ENCODE measurements around the gene SASS6.
A peak's percentile ranks its signal among the peaks of the same experiment; 100 is the strongest.
"Not testable (repeated sequence)": the region's sequence is repeated elsewhere in the genome, so short reads cannot be mapped to it uniquely, and the experiment has no call there.

The SASS6 gene

DNA sequence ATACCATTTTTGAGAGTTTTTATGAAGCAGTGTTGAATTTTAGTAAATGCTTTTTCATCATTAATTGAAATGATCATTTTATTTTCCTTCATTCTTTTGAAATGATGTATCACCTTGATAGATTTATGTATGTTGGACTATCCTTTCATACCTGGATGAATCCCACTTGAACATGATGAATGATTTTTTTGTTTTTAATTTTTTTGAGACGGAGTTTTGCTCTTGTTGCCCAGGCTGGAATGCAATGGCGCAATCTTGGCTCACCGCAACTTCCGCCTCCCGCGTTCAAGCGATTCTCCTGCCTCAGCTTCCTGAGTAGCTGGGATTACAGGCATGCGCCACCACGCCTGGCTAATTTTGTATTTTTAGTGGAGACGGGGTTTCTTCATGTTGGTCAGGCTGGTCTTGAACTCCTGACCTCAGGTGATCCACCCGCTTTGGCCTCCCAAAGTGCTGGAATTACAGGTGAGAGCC is 85.5 kb downstream of the SASS6 start:
- DNase-seq (ENCODE audit: low read depth in 2 of 2), result not testable (repeated sequence)

DNA sequence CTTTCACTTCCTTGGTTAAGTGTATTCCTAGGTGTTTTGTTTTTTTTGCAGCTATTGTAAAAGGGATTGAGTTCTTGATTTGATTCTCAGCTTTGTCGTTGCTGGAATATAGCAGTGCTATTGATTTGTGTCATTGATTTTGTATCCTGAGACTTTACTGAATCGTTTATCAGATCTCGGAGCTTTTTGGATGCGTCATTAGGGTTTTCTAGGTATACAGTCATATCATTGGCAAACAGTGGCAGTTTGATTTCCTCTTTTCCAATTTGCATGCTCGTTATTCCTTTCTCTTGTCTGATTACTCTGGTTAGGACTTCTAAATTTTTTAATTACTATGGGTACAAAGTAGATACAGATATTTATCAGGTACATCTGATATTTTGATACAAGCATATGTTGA is 87.5 kb downstream of the SASS6 start:
- DNase-seq (ENCODE audit: low read depth in 2 of 2), result no peak

DNA sequence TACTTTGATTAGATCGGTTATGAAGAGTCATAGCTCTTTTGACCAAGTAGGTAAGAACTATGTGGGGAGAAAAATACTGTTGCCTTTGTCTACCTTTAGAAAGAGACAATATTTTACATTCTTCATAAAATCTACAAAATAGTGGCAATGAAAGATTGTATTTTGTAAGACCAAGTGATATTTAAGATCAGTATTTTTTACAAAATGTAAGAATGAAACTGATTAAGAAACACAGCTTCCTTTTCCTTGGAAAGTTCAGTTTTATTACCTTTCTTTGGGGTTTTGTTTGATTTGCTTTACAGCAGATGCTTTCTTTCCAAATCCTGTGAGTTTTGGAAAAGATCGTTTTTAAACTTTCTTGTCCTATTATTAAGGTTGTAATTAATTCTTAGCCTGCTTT is 93.1 kb downstream of the SASS6 start:
- no peak for DNase-seq (ENCODE audit: low read depth in 2 of 2)

DNA sequence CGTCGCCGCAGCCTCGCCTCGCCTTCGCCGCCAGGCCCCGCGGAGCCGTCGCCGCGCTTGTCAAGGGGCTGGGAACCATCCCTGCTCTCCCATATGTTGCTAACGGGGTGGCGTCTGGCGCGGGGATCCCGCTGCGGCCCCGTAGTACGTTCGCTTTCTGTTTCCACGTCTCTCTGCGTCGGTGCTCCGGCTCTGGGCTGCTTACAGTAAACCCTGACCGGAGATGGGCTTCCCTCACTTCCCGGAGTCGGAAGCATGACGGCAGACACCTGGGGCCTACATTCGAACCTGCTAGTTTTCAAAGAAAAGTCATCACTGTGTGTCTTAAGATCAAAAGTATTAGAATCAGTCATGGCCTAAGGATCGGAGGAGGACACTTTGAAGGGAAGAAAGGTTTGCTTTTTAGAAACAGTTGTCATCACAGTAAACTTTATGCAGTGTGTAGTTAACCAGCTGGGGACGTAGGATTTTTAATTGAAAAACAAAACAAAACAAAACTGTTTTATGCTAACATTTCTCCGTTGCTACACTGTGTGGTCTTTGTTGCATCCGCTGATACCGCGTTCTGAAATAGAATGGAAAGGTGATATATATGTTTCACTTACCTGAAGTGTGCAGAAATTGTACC is 94.0 kb downstream of the SASS6 start:
- DNase-seq (ENCODE audit: low read depth in 2 of 2), result peak; percentile 38 to 44

GRCh38 chr1:100037927-100038659 is 94.6 kb downstream of the SASS6 start:
- DNase-seq (ENCODE audit: low read depth in 2 of 2), result peak; percentile 78 to 82

DNA sequence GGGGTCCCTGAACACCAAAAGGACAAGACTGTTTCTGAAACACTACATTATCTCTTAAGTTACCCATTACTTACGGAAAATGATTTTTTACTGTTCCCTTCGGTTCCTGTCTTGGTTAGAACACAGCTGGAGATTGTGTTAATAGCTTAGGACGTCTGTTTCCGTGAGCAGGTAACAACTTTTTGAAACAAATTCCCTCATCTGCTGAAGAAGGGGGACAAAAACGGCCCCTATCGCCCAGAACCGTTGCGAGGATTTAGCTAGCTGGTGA is 95.1 kb downstream of the SASS6 start:
- no peak for DNase-seq (ENCODE audit: low read depth in 2 of 2)

DNA sequence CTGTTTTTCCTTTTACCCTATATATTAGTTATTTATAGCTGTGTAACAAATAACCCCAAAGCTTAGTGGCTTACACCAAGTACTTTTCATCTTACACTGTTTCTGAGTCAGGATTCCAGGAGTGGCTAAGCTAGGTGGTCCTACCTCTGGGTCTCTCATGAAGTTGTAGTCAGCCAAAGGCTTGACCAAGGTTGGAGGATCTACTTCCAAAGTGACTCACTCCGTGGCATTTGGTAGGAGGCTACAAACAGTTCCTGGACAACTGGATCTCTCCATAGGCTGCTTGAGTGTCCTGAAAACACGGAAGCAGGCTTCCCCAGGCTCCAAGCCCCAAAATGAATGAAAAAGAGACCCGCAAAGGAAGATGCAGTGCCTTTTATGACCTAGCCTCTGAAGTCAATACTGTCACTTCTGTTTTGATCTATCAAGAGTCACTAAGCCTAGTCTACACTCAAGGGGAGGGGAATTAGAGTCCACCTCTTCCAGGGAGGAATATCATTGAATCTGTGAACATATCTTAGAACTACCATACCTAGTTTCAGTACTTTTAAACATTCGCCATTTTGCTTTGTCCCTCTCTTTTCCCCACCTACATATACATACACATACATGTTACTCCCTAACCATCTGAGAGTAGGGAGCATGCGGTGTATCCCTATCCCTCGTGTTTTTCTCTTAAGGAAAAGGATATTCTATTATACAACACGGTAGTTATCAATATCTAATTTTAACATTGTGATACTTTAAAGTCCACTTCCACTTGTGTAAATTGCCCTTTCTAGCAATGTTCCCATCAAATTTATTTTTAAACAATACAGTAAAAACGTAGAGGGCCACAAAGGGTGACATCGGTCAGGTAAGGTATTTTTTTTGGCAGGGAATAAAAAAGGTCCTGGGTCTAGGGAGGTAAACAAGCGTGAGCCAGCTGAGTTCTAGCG is 95.7 kb downstream of the SASS6 start:
- DNase-seq (ENCODE audit: low read depth in 2 of 2), result no peak

GRCh38 chr1:100035214-100035613 is 97.5 kb downstream of the SASS6 start:
- no peak for DNase-seq (ENCODE audit: low read depth in 2 of 2)

- no peak for DNase-seq (ENCODE audit: low read depth in 2 of 2)
Observed at GRCh38 chr1:100034470-100034869, 98.3 kb downstream of the SASS6 start.
